HUDEP-2 (cell line): ENCODE data around the gene ATAD3B.
"Not testable (repeated sequence)": the region's sequence is repeated elsewhere in the genome, so short reads cannot be mapped to it uniquely, and the experiment has no call there.

Source experiments
- DNase-seq, 76 experiments: peaks; one replicate each; lab custom pipeline; 2025; ENCODE audit not compliant: unreplicated experiment in 76 of 76; lab: John Stamatoyannopoulos, UW

Gene ATAD3B

GRCh38 chr1:1471389-1472052 is at the start of gene ATAD3B:
Gene ATAD3B, plus strand, starts transcription at chr1:1471765. Its CDS starts 120 bp downstream, at chr1:1471885.
- peak in 73 of 76 experiments; percentile 38 to 95 (median 86) for DNase-seq

DNA sequence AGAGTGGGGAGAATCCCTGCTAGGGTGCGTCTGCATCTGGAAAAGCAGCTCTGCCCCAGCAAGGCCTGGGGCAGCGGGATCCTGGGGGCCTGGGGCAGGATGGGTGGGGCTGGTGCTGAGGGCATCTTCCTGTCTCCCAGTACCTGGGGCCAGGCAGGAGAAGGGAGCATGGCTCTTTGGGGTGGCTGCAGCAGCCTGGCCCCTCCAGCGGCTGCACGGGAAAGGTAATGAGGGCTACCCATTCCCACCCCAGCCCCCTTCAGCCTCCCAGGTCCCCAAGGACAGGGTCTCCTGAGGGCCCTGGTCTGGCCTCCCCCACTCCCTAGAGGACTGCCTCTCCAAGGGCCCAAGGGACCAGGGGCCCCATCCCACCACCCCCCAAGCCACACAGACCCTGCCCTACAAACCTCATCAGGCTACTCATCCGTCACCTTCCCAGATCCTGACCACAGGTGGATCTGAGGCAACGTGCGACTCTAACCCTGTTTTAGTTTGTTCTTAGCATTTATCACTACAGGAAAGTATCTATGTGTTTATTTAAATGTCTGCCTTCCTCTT is 49.6 kb upstream of the ATAD3B start:
- no peak for DNase-seq

DNA sequence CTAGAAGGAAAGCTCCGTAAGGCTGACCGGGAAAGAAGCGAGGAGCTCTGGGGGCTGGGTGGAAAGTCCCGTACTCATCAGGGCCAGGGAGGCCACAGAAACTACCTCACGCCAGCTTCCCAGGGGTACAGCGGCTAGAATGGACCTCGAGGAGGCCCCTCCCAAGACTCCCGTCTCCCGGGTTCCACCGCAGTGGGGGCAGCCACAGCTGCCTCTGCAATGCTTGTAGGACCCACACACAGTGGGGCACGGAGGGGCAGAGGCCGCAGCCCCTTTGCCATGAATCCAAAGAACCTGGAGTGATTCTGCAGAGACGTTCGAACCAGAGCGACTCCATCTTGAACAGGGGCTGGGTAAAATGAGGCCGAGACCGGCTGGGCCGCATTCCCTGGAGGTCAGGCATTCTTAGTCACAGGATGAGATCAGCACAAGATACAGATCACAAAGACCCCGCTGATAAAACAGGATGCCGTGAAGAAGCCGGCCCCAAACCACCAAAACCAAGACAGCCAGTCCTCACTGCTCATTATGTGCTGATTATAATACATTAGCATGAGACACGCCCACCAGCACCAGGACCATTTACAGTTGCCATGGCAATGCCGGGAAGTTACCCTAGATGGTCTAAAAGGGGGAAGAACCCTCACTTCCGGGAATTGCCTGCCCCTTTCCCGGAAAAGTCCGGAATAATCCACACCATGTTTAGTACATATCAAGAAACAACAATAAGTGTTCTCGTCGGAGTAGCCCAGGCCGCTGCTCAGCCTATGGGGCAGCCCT is 48.9 kb upstream of the ATAD3B start:
- DNase-seq, result no peak

GRCh38 chr1:1423245-1423597 is 48.3 kb upstream of the ATAD3B start:
- no peak for DNase-seq

DNA sequence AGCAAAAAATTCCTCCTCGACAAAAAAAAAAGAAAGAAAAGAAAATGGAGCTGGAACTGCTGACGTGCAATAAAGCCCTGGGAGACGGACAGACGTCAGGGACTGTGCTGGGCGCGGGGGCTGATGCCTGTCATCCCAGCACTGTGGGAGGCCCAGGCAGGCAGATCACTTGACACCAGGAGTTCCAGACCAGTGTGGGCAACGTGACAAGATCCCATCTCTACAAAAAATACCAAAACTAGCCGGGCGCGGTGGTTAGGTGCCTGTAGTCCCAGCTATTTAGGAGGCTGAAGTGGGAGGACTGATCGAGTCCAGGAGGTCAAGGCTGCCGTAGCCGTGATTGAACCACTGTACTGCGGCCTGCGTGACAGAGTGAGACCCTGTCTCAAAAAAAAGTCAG is 46.9 kb upstream of the ATAD3B start:
- no peak for DNase-seq

DNA sequence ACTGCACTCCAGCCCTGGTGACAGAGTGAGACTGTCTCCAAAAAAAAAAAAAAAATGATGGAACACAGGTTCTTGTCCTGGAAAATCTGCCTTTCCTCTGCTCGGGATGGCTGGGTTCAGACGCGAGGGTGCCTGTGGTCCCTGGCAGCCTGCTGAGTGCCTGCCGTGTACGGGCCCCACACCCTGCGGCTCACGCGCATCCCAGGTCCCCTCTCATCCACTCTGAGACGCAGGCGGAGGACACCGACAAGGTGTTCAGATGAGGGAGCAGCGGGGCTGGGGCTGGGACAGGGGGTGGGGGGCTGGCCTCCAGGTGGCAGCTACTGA is 46.2 kb upstream of the ATAD3B start:
- no peak for DNase-seq

DNA sequence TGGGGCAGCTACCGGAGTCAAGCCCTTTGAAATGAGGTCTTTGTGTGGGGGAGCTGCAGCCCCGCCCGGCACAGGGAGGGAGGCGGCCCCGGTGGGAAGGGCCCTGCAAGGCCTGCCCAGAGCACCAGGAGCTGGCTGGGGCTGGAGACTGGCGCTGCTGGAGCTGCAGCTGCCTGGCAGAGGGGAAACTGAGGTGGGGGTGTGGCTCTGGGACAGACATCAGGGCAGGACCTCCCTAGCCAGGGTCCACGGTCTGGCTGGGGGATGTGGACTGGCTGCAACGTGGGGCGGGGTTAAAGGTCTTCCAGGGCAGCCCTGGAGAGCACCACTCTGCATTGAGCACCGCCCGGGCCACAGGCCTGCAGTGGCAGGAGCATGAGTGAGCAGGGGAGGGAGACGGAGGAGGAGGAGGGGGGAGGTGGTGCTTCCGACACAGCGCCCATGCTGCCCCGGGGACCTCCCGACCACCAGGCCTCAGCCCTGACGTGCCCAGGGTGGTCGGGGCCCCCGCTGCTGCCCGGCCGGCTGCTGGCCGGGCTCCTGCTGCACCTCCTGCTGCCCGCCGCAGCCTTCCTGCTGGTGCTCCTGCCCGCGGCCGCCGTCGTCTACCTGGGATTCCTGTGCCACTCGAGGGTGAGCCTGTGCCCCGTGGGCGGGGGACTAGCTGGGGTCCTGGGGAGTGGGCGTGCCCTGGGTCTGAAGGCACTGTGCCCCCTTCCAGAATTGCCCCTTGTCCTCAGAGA is 45.6 kb upstream of the ATAD3B start:
- DNase-seq, result no peak

- DNase-seq, result no peak
Measured at GRCh38 chr1:1426496-1427105, 45.0 kb upstream of the ATAD3B start.

GRCh38 chr1:1427106-1427819 is 44.3 kb upstream of the ATAD3B start:
- DNase-seq, result no peak

DNA sequence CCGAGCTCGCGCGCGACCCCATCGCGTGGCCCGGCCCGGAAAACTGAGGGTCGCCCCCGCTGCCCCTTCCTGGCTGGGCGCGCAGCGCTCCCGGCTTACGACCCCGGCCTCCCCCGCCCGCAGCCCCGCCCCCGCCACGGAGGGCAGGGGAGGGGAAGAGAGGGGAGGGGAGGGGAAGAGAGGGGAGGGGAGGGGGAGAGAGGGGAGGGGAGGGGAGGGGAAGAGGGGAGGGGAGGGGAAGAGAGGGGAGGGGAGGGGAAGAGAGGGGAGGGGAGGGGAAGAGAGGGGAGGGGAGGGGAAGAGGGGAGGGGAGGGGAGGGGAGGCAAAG is 43.8 kb upstream of the ATAD3B start:
- DNase-seq, result no peak

DNA sequence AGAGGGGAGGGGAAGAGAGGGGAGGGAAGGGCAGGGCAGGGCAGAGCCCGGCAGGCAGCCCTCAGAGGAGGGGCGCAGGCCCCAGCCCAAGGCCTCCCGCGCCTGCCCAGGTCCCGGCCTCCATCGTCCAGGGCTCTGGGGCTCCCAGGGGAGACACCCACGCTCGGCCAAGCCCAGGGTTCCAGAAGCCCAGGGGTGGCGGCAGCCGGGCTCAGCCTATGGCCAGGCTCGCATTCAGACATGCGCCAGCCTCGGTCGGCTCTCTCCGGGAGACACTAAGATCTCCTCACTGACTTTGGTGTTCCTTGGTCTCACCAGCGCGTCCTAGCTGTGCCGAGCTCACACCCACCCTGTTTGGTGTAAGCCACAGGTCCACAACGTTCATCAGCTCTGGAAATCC is 43.4 kb upstream of the ATAD3B start:
- DNase-seq, result no peak

GRCh38 chr1:1428967-1429366 is 42.6 kb upstream of the ATAD3B start:
- not testable (repeated sequence) for DNase-seq

DNA sequence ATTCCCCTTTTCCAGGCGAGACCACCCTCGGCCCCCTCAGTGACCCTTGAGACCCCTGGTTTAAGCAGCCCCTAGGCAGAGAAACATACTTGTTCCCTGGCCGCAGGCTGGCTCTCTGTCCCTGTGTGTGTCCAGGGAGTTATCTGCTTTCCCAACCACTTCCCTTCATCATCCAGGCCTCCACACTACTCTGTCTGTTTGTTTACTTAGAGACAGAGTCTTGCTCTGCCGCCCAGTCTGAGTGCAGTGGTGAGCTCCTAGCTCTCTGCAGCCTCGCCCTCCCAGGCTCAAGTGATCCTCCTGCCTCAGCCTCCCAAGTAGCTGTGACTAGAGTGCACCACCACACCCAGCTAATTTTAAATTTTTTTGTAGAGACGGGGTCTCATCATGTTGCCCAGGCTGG is 41.9 kb upstream of the ATAD3B start:
- no peak for DNase-seq

- DNase-seq, result no peak
Measured at GRCh38 chr1:1430114-1430982, 41.2 kb upstream of the ATAD3B start.

DNA sequence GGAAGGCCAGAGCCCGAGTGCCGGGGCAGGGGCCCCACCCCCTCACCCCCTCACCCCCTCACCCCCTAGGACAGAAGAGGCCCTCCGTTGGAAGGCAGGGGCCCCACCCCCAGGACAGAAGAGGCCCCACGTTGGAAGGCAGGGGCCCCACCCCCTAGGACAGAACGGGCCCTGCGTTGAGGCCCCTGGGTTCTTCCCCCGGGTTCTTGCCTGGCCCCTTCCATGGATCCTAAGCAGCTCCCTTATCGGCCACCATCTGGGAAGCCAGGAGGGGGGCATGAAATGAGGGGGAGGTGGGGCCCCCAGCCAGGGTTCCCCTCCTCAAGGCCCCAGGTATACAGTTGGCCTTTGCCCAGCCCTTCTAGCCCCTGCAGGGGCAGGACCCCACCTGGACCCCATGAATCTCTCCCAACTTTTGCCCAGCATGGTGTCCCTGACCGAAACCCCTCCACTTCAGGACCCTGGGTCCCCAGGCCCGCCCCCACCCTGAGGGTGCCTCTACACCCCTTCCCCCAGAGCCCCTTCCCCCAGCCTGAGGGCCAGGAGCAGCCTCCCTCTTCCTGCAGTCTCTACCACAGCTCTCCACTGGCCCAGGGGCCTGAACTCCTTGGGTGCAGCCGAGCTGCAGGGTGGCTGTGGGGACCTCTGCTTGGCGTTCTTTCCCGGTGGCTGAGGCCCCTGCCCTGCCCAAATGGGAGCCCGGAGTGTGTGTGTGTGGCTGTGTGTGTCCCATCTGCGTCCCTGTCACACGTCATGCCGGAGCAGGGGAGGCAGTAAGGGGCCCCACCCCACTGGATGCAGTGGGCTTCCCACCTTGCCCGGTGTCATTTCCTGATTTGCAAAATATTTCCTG is 40.3 kb upstream of the ATAD3B start:
- DNase-seq, result no peak

- no peak for DNase-seq
Measured at GRCh38 chr1:1431845-1432273, 39.7 kb upstream of the ATAD3B start.

DNA sequence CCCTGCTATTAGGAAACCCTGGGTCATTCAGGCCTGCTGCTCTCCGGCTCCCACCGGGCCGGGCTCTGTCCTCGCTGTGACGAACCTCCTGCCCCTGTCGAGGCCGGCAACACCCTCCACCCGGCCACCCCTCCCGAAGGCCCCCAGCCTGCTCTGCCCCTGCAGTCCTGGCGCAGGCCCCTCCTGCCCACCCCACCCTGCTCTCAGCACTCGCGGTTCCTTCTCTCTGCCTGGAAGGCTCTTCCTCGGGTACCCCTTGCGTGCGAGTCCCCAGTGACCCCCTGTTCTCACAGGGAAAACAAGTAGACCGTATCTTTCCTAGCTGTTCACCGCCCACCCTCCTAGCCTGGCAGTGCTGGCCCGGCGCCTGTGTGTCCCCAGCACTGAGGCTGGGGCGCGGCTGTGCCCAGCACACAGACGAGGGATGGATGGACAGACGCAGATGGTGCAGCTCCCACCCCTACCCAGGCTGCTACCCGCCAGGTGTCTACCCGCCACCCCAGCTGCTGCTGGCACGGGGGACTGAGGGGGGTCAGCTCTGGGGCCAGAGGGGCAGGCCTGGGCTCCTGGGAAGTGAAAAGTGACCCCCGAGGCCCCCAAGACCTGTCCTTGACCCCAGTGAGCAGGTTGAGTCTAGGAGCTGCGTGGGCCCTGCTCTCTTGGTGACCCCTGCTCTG is 39.2 kb upstream of the ATAD3B start:
- no peak for DNase-seq
